Transverse colon (tissue), 3 donors: ENCODE data around the gene BIK.

Experiments
- POLR2A ChIP-seq: fragments of 450-650 bp; IDR thresholded peaks from one replicate; pipeline ENCODE4 v1.6.1; 2016; ENCODE audit warnings: antibody characterized with exemption, mild to moderate bottlenecking, moderate library complexity
- TF ChIP-seq, protein P1 (sequence below), 5 experiments: fragments of 200-600 bp in 3 of 5; fragments of 450-650 bp in 2 of 5; sonication (generic) in 3 of 5; IDR thresholded peaks; 1 replicate in 2 of 5; 2 replicates in 3 of 5; pipeline ENCODE4 v1.5.1; 2016 to 2017; ENCODE audit warnings: antibody characterized with exemption in 5 of 5, inconsistent platforms in 3 of 5, mild to moderate bottlenecking in 2 of 5, moderate library complexity in 1 of 5

DNA sequence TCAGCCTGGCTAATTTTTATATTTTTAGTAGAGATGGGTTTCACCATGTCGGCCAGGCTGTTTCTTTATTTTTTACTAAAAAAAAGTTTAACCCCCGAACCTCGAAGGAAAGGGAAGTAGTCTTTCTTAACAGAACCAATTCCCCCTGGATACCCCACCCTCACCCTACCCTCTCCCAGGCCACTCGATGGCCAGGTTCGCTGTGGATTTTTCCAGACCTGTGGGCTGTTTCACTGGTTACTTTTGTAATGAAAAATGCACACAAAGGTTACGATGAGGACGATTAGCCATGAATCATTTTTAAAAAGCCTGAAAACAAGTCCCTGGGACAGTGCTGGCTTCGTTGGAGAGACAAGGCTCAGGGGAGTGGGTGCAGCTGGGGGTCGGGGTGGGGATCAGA, 43.3 kb downstream of the BIK start:
- no peak for TF ChIP-seq POLR2A
- TF ChIP-seq, protein P1, sequence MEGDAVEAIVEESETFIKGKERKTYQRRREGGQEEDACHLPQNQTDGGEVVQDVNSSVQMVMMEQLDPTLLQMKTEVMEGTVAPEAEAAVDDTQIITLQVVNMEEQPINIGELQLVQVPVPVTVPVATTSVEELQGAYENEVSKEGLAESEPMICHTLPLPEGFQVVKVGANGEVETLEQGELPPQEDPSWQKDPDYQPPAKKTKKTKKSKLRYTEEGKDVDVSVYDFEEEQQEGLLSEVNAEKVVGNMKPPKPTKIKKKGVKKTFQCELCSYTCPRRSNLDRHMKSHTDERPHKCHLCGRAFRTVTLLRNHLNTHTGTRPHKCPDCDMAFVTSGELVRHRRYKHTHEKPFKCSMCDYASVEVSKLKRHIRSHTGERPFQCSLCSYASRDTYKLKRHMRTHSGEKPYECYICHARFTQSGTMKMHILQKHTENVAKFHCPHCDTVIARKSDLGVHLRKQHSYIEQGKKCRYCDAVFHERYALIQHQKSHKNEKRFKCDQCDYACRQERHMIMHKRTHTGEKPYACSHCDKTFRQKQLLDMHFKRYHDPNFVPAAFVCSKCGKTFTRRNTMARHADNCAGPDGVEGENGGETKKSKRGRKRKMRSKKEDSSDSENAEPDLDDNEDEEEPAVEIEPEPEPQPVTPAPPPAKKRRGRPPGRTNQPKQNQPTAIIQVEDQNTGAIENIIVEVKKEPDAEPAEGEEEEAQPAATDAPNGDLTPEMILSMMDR (IDR thresholded peaks at IDR 0.05): no peak
